HepG2 (cell line): Measurements from ENCODE around the gene TNFAIP2. TPM values are rescaled to one million over a fixed set of nuclear protein-coding genes. Genes with fewer than 3 reads are reported as not detected.

Experiments used
- ARNT2 ChIP-seq: sonication (generic); formaldehyde crosslinking; IDR thresholded peaks from 2 replicates; pipeline ENCODE4 v1.8.0; 2022; ENCODE audit warnings: mild to moderate bottlenecking, low read depth, missing genetic modification reagents, moderate library complexity
- LRRFIP1 ChIP-seq: sonication (generic); formaldehyde crosslinking; conservative IDR thresholded peaks from 2 replicates; pipeline ENCODE4 v1.4.0; 2020; ENCODE audit warnings: missing genetic modification reagents
- MEF2D ChIP-seq: sonication (generic); formaldehyde crosslinking; IDR thresholded peaks from 2 replicates; pipeline ENCODE4 v1.5.1; 2020; ENCODE audit warnings: mild to moderate bottlenecking, missing genetic modification reagents
- MEIS2 ChIP-seq: sonication (generic); formaldehyde crosslinking; IDR thresholded peaks from 2 replicates; pipeline ENCODE4 v1.9.0; 2021; ENCODE audit warnings: mild to moderate bottlenecking, missing genetic modification reagents
- MTA1 ChIP-seq: sonication (generic); formaldehyde crosslinking; IDR thresholded peaks from 2 replicates; pipeline ENCODE4 v1.4.0; 2020; ENCODE audit warnings: missing genetic modification reagents, mild to moderate bottlenecking, borderline replicate concordance
- NRL ChIP-seq: sonication (generic); formaldehyde crosslinking; IDR thresholded peaks from 2 replicates; pipeline ENCODE4 v1.5.0; 2020; ENCODE audit warnings: missing genetic modification reagents, mild to moderate bottlenecking, moderate library complexity, borderline replicate concordance
- PRMT3 ChIP-seq: sonication (generic); formaldehyde crosslinking; IDR thresholded peaks from 2 replicates; pipeline ENCODE4 v1.8.1; 2022; ENCODE audit warnings: low read depth, mild to moderate bottlenecking, moderate library complexity, missing genetic modification reagents, borderline replicate concordance
- RXRB ChIP-seq: IDR thresholded peaks from 2 replicates; pipeline ENCODE4 v1.6.1; 2016; ENCODE audit warnings: borderline replicate concordance, missing genetic modification reagents, missing compliant biosample characterization
- SAP130 ChIP-seq: IDR thresholded peaks from 2 replicates; pipeline ENCODE4 v1.6.1; 2016; ENCODE audit warnings: low read depth
- SP5 ChIP-seq: IDR thresholded peaks from 2 replicates; pipeline ENCODE4 v1.6.1; 2016; ENCODE audit warnings: low read depth, borderline replicate concordance
- TMF1 ChIP-seq: sonication (generic); formaldehyde crosslinking; IDR thresholded peaks from 2 replicates; pipeline ENCODE4 v1.8.1; 2022; ENCODE audit warnings: low read depth, missing genetic modification reagents
- UBTF ChIP-seq: sonication (generic); formaldehyde crosslinking; IDR thresholded peaks from 2 replicates; pipeline ENCODE4 v1.4.0; 2020; ENCODE audit warnings: mild to moderate bottlenecking, missing genetic modification reagents
- ZNF230 ChIP-seq: sonication (generic); formaldehyde crosslinking; IDR thresholded peaks from 2 replicates; pipeline ENCODE4 v1.4.0; 2020; ENCODE audit warnings: mild to moderate bottlenecking, missing genetic modification reagents
- ZNF337 ChIP-seq: sonication (generic); formaldehyde crosslinking; IDR thresholded peaks from 2 replicates; pipeline ENCODE4 v1.5.1; 2020; ENCODE audit warnings: missing genetic modification reagents, low read depth, mild to moderate bottlenecking, borderline replicate concordance
- ZNF451 ChIP-seq: sonication (generic); formaldehyde crosslinking; IDR thresholded peaks from 2 replicates; pipeline ENCODE4 v1.5.0; 2020; ENCODE audit warnings: mild to moderate bottlenecking, missing genetic modification reagents
- ZNF512B ChIP-seq: sonication (generic); formaldehyde crosslinking; IDR thresholded peaks from 2 replicates; pipeline ENCODE4 v1.5.1; 2020; ENCODE audit warnings: missing genetic modification reagents, mild to moderate bottlenecking, borderline replicate concordance
- ZNF772 ChIP-seq: sonication (generic); formaldehyde crosslinking; IDR thresholded peaks from 2 replicates; pipeline ENCODE4 v1.5.0; 2020; ENCODE audit warnings: mild to moderate bottlenecking, missing genetic modification reagents
- ZSCAN21 ChIP-seq: sonication (generic); formaldehyde crosslinking; IDR thresholded peaks from 2 replicates; pipeline ENCODE4 v1.8.0; 2022; ENCODE audit warnings: mild to moderate bottlenecking, missing genetic modification reagents, moderate library complexity, borderline replicate concordance
- polyA plus RNA-seq, 8 experiments: library from polyadenylated mRNA; depleted of rRNA in 3 of 8; stranded (reverse) in 7 of 8; unstranded in 1 of 8; fragments of >200 nt; fragmentation: Illumina TruSeq in 4 of 8; extraction: Trizol in 4 of 8; gene quantifications; 2 replicates each; pipeline versions ENCODE4 v1.2.1 to v1.2.3, GENCODE V29; 2011 to 2016; ENCODE audit warnings: low read depth in 4 of 8, missing spikeins in 1 of 8, mixed read lengths in 1 of 8; ENCODE audit not compliant: insufficient read depth in 1 of 8
- total RNA-seq, 5 experiments: library from RNA; depleted of rRNA; stranded (reverse); fragments of >200 nt; fragmentation: Illumina TruSeq; extraction: Trizol; gene quantifications; 2 replicates each; pipeline ENCODE4 v1.2.3, GENCODE V29; 2016; ENCODE audit warnings: low read depth in 1 of 5
- TF ChIP-seq, protein P1 (sequence below): sonication (generic); formaldehyde crosslinking; IDR thresholded peaks from 2 replicates; pipeline ENCODE4 v1.5.0; 2020; ENCODE audit warnings: missing genetic modification reagents

The TNFAIP2 gene
- total and polyA plus RNA-seq, 2 of the 13 experiments (the other 11 are each of a cell fraction or from before 2014, with no cell fraction given), result 0.46 to 1.5 TPM

DNA sequence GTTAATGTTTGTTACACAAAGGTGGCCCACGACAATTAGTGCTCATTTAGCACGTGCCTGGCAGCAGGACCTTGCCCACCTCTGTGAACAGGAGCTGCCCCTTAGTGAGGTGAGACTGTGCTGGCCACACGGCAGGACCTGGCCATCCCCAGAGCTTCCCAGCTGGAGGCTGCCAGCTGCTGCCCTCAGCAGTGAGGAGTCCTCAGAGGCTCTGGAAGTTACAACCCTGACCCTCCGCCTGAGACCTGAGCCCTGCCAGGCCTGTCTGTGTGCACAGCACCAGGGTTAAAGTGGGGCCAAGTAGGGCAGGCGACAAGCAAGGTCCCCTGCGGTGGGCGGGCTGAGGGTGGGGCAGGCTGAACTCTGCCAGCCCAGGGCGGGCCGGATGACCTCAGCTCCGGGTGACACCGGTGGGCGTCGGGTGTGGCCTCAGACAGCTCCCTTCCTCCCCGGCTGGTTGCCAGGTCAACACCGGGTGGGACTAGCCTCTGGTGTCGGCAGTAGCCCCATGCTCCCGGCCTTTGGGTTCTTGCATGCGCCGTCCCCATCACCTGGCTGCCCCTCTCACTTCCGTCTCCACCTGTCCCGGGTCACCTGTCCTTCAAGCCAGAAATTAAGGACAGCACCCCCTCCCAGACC is 48.4 kb upstream of the TNFAIP2 start (continued):
- TF ChIP-seq PRMT3 (CRISPR knock-in tag) (no peak), ZNF512B (CRISPR knock-in tag) (no peak), SAP130 (CRISPR knock-in tag) (peak; percentile 57), TMF1 (CRISPR knock-in tag) (no peak), RXRB (CRISPR knock-in tag) (peak; percentile 58; the same call in 1 of the 2 replicates), NRL (CRISPR knock-in tag) (peak; percentile 48; the same call in 1 of the 2 replicates), ARNT2 (CRISPR knock-in tag) (peak; percentile 18; the same call in 1 of the 2 replicates), ZNF772 (no peak), ZNF337 (CRISPR knock-in tag) (0 out of 2 replicates have a peak, but pooled peaks have one; percentile 29), ZNF451 (no peak), MEIS2 (CRISPR knock-in tag) (0 out of 2 replicates have a peak, but pooled peaks have one; percentile 12), MEF2D (CRISPR knock-in tag) (peak; percentile 9; the same call in 1 of the 2 replicates), ZNF230 (CRISPR knock-in tag) (0 out of 2 replicates have a peak, but pooled peaks have one; percentile 2), LRRFIP1 (CRISPR knock-in tag) (no peak), MTA1 (CRISPR knock-in tag) (no peak), ZSCAN21 (CRISPR knock-in tag) (peak; percentile 48; the same call in 1 of the 2 replicates), SP5 (CRISPR knock-in tag) (peak; percentile 72; the same call in 1 of the 2 replicates), UBTF (CRISPR knock-in tag) (0 out of 2 replicates have a peak, but pooled peaks have one; percentile 2)
- TF ChIP-seq, protein P1, sequence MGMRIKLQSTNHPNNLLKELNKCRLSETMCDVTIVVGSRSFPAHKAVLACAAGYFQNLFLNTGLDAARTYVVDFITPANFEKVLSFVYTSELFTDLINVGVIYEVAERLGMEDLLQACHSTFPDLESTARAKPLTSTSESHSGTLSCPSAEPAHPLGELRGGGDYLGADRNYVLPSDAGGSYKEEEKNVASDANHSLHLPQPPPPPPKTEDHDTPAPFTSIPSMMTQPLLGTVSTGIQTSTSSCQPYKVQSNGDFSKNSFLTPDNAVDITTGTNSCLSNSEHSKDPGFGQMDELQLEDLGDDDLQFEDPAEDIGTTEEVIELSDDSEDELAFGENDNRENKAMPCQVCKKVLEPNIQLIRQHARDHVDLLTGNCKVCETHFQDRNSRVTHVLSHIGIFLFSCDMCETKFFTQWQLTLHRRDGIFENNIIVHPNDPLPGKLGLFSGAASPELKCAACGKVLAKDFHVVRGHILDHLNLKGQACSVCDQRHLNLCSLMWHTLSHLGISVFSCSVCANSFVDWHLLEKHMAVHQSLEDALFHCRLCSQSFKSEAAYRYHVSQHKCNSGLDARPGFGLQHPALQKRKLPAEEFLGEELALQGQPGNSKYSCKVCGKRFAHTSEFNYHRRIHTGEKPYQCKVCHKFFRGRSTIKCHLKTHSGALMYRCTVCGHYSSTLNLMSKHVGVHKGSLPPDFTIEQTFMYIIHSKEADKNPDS, result 0 out of 2 replicates have a peak, but pooled peaks have one; percentile 54
